GM18520 (cell line): ENCODE results near the gene MYO3A.

Experiments used
- ATAC-seq: cut with Tn5 transposase; IDR thresholded peaks from one replicate; pipeline ENCODE4 v1.9.1; 2021; ENCODE audit not compliant: unreplicated experiment

Gene MYO3A

DNA sequence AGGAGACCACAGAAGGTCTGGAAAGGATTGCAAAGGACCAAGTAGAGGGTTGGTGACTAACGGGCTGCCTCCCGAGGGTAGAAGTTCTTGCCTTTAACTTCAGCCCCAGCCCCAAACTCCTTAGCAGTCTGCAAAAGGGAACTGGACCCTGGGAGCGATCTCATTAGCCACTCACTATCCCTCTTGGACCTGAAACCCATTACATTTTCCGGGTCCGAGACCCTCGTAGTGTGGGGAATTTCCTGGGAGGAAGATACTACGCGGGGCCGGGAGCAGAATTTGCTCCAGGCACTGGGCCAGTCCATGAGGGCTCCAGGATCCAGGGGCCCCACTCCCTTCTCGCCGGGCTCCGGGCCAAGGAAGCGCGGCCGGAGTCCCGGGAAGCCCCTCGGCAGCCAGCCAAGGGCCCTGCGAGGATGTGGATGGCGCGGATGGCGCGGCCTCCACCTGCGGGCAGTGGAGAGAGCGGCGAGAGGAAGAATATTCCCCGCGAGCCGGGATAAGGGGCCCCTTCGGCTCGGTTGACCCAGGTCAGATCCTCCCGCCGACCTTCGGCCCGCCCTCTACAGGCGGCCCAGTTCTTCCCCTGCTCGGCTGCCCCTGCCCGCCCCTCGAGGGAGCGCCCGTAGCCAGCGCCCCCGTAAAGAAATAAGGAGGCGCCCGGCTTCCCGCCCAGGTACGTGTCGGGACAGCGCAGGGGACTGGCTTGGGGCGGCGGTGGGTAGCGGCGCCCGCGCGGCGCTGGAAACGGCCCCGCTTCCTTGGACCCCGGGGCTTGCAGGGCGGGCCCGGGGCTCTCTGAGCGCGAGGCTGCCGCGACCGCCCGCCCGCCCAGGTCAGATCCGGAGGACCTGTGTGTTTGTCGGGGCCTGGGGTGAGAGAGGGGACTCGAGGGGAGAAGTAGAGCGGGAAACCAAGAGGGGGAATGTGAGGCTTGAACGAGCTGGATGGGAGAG is at the start of gene MYO3A:
TSS of gene MYO3A (plus strand) at position 577 of the 956 bp plus-strand sequence. CDS start 17,882 bp downstream, outside the sequence.
- ATAC-seq = no peak

DNA sequence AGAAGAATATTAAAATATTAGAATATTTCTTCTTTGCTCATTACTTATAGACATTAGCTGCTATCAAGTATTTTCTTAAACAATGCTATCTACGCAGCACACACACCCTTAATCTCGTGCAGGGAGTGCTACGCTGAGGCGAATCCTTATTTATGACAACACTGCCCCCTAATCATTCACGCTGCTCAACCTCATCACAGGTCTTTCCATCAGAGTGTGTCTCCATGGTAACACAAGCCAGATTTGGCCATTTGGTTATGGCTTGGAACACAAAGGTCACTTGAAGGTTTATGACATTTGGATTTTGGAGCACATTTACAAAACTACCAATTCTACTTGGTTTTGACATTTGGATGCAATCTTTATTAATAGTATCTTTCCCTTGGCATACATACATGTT is 45.4 kb upstream of the MYO3A start:
- ATAC-seq = no peak

DNA sequence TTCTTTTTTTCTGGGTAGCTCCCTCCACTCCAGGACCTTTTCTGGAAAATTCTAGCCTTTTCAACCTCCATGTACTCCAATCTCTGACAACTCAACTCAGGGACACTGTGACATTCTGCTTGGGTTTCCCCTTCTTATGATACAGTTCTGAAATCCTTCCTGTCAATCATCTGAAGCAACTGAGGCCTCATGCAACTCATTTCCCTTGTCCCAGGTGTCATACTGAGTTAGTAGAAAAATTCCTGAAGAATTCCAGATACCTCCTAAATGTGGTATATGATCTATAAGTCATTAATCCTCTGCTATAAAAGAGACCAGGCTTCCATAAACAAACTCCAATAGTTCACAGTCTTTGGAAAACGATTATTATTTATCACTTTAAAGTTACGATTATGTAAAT is 43.0 kb upstream of the MYO3A start:
- no peak for ATAC-seq

- no peak for ATAC-seq
Observed at GRCh38 chr10:25895856-25896255, 38.2 kb upstream of the MYO3A start.

DNA sequence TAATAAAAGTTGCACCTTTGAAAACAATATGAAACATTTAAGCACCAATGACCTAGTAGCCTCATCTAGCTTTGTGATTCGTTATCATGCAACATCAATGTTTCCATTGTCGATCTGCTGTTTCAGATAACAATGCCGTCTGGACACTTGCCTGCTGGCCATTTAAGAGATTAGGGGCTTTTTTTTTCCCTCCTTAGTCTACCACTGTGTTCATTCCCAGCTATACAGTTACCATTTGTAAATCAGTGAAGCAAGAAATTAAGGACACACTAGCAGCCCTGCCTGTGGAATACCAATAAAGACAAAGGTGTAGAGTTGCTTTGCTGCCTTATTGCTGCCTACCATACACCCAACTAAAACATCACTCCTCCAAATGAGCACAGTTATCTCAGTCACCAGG is 37.6 kb upstream of the MYO3A start:
- ATAC-seq = no peak

DNA sequence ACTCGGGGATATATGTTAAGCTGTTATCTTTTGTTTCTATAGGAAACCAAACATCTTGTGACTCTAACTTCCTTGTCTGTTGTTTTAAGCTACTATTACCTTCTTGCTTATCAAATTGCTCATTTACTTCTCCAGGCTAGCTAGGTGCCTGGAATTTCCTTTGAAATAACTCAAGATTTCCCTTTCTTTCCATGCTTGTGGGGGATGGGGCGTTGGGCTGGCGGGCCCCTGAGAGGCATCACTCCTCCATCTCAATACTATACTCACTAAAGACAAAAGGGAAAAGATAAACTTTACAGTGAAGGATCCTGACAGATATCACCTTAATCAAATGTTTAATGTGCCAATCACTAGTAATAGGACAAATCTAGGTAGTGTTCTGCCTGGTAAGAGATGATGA is 34.7 kb upstream of the MYO3A start:
- ATAC-seq = no peak

- no peak for ATAC-seq
Observed at GRCh38 chr10:25901199-25901598, 32.8 kb upstream of the MYO3A start.

DNA sequence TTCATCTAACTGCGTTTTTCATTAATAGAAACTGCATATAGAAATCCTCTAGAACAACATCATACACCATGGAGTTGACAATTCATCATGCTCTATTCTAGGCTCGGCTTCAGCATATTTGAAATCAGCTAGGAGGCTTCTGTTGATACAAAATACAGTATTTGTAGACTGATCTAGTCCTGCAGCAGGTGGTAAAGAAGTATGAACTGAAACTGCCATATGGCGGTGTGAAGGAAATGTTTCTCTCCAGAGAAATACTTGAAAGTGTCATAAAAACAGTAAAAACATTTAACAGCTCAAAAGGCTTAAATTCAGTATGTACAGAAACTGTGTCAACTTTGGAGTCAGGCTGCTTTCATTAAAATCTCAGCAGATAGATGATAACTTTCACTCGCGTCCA is 32.0 kb upstream of the MYO3A start:
- ATAC-seq = no peak

DNA sequence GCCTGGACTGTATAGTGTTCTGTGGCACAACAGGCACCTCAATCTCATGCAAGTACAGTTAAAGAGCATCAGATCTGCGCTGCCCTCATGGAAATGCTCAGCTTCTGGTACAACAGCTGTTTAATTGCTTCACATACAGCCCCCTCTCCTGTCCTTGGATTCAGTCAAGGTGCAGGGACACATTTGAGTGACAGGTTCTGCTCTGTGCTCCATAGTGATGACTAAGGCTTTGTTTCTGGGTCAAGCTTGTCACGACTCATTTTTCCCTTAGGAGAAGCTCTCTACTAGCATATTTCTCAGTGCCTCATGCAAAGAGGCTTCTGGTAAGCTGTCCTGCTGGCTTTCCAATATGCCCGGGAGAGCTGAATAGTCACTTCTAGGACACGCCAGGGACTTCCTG is 26.8 kb upstream of the MYO3A start:
- ATAC-seq = no peak

DNA sequence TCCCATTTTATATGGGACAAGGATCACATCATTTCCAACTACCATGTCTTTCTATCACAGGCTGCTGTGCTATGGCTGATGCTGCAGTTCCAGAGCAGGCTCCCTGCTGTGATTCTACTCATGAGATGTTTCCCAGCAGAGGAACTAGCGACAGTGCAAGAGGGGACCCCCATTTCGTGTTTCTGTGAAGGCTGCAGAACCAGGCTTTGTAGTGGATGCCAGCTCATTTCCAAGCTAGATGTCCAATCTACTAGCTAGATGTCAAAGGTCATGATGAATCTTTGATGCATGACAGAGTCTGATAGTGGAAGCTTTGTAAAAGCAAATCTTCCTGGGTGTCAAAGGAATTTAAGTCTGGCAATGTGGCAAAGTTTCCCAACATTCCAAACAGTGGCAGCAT is 21.2 kb upstream of the MYO3A start:
- ATAC-seq = no peak

DNA sequence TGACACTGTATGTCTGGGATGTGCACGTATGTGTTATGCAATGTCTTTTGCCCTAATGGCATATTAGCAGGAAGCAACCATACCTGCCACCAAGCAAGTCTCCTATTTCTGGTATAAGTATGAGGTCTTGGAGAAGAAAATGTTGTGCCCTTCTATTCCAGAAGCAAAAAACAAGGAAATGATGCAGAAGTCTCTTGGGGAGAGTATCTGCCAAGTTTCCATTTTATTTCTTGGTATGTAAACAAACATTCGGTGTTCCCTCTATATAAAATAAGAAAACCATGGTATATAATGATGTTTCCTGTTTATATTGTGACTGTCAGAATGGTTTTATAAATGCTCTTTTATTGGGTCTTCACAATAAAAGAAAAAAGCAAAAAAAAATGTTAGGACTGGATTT is 19.3 kb upstream of the MYO3A start:
- ATAC-seq = no peak

DNA sequence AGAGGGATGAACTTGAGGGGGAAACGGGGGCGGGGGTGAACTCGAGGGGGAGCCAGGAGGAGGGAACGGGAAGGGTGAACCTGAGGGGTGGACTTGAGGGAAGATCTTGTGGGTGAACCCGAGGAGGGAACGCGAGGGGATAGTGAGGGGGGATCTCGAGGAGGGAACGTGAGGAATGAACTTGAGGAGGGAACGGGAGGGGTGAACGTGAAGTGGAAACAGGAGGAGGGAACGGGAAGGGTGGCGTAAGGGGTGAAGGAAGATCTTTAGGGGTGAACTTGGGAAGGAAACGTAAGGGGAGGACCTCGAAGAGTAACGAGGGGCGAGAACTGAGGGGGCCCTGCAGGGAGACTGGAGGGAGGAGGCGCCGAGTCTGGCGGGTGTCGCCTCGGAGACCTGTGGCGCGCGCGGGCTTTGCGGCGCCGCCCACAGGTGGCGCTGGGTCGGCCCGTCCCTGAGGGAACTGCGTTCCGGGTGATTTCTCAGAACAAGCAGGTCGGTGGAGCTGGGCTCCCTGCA is 651 bp downstream of the MYO3A start:
- ATAC-seq = no peak

DNA sequence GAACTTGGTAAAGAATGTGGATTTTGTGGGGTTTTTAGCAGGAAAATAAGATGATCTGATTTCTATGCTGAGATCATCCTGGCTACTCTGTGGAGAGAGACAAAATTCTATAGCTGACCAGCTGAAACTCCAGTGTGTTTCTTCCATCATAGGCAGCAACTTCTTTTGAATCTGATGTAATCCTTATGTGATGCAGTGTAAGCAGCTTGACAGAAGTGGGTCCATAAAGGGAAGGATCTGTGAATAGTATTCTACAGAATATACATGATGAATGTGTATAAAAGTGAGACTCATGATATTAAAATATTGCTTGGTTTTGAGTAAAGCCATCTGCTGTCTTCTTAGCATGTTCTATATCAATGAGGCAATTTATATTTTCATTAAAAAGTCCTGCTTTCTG is 4.4 kb downstream of the MYO3A start:
- ATAC-seq = no peak

- ATAC-seq = no peak
Observed at GRCh38 chr10:25944771-25945170, 10.7 kb downstream of the MYO3A start.

DNA sequence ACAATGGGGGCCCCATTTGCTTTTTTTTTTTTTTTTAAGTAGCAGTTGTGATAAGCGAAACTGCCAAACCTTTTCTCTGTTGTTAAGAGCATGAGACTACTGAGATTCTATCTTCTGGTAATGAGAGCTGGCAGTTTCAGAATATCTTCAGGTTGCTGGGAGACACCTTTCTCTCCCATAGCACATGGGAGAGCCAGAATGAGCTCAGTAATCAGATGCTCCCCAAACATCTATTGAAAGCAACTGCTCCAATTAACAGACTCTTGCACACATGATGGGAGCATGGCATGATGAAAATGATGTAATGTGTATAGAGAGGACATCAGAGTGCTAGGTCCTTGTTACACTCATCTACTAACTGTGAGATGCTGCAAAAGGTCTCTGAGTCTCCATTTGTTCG is 18.8 kb downstream of the MYO3A start:
- no peak for ATAC-seq

GRCh38 chr10:25954851-25955250 is 20.8 kb downstream of the MYO3A start:
- no peak for ATAC-seq

GRCh38 chr10:25959540-25960232 is 25.7 kb downstream of the MYO3A start:
- ATAC-seq = no peak

GRCh38 chr10:25965584-25965983 is 31.6 kb downstream of the MYO3A start:
- ATAC-seq = no peak

- ATAC-seq = no peak
Observed at GRCh38 chr10:25966844-25967243, 32.8 kb downstream of the MYO3A start.

DNA sequence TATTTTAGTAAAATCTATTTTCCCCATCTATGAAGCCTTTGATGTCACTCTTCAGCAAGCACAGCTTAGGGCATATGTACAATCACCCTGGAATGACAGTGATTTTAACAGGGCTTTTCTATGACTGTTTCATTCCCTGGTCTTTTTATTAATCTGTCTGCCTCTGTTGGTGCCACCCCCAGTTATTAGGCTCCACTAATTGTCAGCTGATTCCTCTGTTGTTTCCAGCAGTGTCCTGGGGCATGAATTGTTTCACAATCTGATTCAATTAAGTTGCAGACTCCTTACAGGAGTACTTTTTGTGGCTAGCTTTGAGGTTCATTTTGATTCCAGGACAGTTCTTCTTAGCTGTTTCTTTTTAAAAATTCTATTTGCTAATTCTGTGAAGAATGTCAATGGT is 38.6 kb downstream of the MYO3A start:
- ATAC-seq = no peak

DNA sequence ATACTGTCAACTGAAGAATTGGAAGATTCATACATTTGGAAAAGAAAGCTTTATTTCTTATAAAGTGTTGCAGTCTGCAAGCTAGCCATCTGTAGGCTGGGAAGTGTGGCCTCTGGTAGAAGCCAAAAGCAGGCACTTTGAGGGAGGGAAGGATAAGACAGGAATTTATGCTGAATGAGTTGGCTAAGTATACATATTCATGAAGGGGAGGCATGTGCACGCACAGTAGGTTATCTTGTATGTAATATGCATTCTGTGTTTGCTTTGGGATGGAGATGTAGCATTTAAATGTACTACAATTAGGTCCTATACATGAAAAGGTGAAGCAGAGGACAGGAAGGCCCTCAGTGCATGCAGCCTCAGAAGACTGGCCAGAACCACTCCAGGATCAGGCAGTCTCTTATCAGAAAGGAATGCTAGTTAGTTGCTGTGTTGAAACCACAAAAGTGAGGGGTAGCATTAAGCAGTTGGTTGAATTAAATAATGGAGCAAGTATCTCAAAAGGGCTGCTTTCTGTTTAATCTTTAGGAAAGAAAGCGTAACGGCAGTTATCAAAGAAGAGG is 40.9 kb downstream of the MYO3A start:
- no peak for ATAC-seq

- no peak for ATAC-seq
Observed at GRCh38 chr10:25978771-25979170, 44.7 kb downstream of the MYO3A start.
